Amygdala (tissue), 56 donors: ENCODE data around the gene CHRNA9.
A peak's percentile ranks its signal among the peaks of the same experiment; 100 is the strongest.

ENCODE experiments used
- DNase-seq, 56 donors: peaks; one replicate each; lab custom pipeline; 2025; lab: John Stamatoyannopoulos, UW

CHRNA9 gene

DNA sequence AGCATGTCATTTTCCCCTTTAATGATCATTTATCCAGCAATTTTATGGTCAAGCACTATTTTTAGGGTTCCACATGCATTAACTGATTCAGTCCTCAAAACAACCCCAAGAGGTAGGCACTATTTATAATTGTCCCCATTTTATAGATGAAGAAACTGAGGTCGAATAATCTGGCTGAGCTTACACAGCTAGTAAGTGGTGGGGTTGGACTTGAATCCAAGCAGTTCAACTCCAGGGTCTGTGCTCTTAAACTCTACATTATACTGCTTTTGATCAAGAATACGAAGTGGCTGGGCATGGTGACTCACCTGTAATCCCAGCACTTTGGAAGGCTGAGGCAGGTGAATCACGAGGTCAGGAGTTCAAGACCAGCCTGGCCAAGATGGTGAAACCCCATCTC, 3.2 kb upstream of the CHRNA9 start:
- DNase-seq, result no peak

DNA sequence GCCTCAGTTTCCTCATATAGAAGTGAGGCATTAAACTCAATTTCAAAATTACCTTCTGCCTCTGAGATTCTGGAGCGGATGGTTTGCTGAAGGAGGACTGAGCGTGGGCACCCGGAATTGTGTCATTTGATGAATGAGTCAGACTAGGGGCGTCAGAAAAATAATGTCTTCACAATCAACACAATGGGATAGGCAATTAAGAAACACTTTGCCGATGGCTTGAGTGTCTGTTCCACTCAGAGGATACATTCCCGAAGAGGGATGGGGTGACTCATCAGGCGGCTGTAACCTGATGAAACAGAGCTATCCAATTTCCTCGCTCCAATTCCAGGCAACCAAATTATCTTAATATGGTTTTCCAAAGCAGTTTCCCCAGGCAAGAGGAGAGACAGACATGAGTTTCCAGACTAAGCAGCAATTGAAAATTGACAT, 1.2 kb upstream of the CHRNA9 start:
- DNase-seq, result peak in 13 of 56 donors; percentile 6 to 51 (median 18)

DNA sequence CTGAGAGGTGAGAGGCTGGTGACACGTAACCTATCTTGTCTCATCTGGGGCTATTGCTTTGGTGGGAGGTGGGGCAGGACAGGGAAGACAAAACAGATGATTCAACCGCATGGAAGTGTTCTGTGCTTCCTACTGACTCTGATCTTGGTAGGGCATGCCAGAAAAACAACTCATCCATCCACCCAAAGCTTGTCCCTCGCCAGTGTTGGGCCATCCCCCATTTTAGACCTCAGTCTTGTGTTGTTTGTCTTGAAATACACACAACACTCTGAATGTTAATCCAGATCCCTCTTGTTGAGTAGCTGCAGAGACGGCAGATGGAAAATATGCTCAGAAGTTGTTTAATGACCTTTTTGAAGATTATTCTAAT, 377 bp downstream of the CHRNA9 start:
- no peak for DNase-seq

DNA sequence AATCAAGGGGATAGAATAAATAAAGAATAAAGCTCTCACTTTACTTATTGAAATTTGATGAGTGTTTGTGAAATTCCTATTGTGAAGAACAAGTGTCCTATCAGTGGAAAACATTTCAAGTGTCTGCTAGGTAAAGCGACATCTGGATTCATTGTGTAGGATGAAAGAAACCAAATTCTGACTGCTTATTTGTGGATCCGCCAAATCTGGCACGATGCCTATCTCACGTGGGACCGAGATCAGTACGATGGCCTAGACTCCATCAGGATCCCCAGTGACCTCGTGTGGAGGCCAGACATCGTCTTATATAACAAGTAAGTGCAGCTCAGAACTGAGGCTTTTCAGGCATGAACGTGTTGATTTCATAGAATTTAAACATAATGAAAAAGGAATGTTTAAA, 1.9 kb downstream of the CHRNA9 start:
- DNase-seq, result no peak

DNA sequence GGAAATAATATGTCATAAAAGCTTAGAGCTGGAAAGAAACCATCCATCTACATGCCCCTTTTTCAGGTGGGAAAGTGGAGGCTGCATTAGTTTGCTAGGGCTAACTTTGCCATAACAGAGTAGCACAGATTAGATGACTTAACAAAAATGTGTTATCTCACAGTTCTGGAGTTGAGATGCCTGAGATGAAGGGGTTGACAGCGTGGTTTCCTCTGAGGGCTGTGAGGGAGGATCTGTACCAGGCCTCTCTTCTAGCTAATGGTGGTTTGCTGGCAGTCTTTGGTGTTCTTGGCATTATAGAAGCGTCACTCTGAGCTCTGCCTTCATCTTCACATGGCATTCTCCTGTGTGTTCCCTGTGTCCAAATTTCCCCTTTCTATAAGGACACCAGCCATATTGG, 2.4 kb downstream of the CHRNA9 start:
- DNase-seq, result no peak

DNA sequence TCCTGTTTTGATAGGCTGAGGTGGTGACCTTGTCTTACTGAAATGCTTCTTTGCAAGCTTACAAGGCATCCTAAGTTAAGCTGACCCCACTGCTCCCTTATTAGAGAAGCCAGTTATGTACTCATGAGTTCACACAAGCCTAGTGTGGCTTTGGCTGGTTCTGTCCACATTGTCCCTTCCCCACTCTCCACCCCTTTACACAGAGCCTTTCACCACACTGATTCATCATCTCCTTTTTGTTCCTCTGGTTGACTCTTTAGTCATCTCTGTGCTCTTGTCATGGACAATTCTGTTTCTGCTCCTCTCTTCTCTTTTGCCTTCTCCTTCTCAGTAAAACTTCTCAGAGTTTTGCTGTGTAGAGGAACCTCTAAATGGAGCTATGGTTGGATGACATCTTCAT, 4.9 kb downstream of the CHRNA9 start:
- no peak for DNase-seq

DNA sequence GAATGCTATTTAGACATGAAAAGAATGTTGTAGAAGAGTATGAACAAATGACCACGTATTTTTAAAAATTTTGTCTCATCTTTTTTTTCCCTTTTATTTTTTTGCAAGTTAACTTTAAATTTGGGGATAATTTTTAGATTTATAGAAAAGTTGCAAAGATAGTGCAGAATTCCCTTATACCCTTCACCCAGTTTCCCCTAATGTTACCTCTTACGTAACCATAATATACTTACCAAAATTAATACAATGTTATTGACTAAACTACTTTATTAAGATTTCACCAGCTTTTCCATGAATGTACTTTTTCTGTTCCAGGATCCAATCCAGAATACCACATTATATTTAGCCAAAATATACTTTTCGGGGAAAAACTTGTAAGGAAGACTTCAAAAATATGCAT, 12.3 kb downstream of the CHRNA9 start:
- no peak for DNase-seq

DNA sequence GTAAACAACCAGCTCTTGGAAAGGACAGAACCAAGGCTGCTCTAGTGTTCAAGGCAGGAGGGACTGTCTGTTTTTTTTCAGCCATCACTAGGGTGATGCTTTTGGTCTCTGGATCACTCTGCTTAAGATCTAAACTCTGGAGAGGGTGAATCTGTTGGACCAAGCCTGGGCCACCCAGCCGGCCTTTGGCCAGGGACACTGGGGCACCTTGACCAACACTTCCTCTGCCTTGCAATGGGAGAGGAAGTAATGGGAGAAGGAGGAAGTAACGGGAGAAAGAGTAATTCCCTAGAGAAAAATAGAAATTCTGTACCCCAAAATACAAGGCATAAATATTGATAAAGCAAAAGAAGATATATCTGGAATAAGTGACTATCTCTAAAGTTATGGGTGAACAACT, 12.9 kb downstream of the CHRNA9 start:
- no peak for DNase-seq

DNA sequence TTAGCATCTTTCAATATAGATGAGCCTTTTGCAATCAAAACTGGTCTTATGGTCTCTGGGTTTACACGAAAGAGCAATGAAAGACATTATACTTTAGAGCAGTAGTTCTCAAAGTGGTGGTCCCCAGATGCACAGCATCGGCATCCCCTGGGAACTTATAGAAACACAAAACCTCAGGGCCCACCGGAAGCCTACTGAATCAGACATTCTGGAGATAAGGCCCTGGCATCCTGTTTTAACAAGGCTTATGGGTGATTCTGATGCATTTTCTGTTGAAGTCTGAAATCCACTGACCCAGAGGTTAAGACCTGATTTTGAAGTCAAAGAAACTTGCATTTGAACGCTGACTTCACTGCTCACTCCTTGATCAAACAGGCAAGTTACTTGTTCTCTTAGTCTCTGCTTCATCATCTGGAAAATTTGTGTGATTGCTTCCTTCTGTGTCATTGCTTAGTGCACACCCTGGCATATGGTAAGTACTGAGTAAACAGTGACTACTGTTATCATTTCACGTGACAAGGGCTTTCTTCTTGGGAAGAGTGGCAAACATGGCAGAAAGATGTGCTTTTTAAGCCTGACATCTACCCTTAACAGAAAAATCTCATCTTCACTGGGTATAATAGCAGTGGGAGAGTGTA, 14.5 kb downstream of the CHRNA9 start:
- DNase-seq, result no peak

DNA sequence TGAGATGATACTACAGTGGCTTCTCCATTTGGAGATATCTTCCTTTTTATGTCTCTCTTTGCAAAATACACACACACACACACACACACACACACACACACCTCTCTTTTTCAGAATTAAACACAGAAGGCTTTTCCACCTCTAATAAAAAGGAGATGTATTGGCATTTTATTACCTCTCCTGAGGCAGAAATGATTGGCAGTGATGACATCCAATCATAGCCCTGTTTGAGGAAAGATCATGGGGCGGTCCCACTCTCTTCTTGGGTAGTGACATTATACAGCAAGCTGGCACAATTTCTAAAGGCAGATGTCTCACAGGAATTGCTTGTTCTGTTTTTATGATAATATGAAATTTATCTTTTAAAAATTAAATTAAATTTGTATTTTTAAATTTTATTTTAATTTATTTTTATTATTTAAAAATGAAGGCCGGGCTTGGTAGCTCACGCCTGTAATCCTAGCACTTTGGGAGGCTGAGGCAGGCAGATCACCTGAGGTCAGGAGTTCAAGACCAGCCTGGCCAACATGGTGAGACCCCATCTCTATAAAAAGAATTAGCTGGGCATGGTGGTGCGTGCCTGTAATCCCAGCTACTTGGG, 15.6 kb downstream of the CHRNA9 start:
- DNase-seq, result no peak

DNA sequence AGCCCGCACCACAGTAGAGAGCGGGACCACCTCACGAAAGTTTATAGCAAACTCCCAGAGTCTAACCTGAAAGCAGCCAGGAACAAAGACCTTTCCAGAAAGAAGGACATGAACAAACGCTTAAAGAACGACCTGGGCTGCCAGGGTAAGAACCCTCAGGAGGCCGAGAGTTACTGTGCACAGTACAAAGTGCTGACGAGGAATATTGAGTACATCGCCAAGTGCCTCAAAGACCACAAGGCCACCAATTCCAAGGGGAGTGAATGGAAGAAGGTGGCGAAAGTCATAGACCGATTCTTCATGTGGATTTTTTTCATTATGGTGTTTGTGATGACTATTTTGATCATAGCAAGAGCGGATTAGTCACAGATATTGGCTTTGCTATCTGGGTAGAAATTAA, 19.0 kb downstream of the CHRNA9 start:
- no peak for DNase-seq

DNA sequence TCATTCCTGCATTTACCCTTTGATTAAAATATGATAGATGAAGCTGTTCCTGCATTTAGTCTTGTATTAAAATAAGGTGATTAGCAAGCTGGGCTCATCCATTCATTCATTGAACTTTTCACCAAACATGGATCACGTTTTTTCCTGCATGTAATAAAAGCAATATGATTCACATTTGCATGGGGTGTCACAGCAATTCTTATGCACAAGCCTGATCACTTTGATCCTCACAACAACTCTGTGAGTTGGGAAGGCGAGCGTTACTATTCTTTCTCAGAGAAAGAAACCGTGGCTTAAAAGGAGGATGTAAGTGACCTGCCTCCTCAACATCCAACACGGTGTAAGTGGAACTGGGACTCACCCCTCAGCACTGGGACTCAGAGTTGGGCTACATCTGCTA, 20.0 kb downstream of the CHRNA9 start:
- DNase-seq, result no peak

DNA sequence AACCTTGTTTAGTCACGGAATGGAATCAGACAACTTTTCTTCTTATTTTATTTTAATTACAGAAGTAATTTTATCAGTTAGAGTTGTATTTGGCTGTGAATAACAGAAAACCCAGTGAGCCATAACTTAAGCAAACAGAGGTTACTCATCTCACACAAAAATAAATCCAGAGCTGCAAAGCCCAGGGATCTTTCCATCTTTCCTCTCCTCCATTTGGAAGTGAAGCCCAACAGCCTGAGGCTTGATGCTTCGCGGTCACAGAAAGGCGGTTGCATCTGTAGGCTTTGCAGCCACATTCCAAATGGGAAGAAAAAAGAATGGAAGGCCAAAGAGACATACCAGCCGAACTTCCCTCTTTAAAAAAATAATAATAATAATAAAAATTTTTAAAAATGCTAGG, 22.6 kb downstream of the CHRNA9 start:
- DNase-seq, result no peak

DNA sequence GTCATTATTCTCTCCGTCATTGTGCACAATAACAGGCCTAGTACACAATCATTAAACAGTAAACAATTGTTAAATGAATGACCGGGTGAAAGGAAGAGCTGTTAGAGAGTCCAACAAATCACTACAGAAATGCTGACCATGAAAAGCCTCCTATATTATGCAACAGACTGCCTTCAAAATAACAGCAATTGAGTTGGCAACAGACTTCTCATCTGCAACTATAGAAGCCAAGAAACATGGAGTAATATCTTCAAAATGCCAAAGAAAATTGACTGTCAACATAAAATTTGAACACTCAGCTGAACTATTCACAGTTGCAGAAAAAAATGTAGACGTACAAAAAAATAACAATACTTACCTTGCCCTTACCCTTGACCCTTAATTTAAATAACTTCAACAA, 26.2 kb downstream of the CHRNA9 start:
- DNase-seq, result no peak

DNA sequence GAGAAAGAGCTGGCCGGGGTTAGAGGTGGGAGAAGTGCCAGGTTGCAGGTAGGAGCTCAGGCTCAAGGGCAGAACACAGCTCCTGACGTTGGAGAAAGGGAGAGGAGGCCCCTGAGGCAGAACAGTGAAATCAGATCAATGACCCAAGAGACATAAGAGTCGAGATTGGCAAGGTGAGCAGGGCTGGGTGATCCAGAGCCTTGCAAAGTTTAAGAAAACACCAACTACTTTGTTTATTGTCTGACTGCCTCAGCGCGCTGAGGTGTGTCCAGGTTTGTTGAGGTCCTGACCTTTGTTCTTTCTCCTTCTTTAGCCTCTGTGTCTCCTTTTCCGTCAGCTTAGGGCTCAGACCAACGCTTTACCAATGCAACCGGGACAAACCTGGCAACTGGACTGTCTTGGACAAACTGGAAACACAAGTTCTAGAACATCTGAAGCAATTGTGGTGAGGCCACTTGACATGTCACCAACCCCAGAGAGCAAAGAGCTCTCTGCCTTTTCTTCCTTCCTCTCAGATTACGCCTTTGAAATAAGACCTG, 28.3 kb downstream of the CHRNA9 start:
- no peak for DNase-seq

DNA sequence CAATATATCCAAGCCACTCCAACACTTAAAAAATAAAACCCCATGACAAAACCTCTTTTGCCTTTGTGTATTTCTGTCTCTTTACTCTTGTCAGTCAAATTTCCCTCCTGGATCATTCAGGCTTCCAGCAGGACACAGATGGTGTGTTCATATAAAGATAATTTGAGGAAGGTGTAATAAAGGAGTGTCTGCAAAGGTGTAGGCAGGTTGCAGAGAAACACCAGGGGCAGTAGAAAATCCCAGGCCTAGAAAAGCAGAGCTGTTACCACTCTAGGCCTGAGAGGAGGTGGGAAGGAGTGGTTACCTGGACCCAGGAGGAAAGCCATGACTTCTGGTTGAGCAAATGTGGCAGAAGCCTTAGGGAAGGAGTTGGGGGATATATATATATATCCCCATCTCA, 28.8 kb downstream of the CHRNA9 start:
- no peak for DNase-seq

DNA sequence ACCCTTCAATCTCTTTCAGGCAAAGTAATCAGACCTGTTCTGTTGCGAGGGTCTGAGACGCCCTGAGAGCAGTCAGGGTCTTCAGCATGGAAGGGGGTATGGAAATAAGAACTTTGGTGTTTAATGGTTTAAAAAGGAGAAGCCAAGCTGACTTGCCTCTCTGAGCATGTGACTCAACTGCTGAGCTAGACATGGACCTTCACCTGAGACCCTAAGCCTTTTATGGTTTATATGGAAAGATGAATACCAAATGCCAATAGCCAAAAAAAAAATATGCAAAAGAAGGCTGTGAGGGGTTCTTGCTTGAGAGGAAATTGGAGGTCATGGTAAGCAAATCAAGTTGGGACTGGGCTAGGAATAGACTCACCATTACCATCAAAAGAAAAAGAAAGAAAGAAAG, 30.6 kb downstream of the CHRNA9 start:
- DNase-seq, result no peak

DNA sequence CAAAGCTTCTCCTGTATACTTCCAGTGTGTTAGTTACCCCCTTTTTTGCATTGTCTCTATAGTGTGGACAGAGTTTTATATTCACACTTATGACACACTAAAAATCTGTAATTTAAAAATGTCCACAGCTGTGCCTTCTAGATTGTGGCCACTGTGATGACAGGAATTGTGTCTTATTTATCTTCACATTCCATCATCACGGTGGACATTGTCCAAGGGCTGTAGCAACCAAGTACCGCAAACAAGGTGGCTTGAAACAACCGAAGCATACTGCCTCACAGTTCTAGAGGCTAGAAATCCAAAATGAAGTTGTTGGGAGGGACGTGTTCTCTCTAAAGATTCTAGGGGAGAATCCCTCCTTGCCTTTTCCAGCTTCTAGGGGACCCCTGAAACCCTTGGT, 32.3 kb downstream of the CHRNA9 start:
- DNase-seq, result no peak

DNA sequence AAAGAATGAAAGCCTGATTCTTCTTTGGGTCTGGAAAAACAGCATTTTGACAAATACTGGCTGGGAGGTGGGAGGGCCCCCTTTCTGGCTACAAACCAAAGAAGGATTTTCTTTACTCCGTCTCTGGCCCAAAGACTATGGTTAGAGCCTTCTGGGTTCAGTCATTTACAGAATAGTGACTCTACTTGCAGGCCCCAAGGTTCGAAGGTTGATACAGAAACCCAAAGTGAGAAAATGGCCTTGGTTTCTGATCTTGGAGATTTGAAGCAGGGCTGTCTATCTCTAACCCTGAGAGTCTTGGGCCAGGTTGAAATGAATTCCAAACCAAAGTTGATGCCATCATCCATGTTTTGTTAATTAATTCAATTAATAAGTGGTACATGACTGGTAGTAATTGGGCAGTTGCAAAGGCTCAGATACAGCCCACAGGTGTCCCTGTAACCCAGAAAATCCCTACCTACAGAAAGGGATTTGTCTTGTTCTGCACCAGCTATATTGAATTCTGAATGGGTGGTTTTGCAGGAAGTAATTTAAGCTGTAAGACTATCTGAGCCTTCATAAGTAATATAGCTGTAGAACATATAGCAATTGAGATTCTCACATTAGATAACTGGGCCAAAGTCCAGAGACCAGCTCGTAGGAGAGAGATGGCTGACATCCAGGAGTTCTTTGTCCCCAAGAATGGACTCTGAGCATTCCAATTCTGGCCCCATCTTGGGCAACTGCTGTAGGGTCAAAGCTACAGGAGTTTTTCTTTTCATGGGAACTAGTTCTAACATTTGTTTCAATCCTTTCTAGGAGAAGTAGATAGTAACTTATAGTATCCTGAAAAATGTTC, 34.5 kb downstream of the CHRNA9 start:
- no peak for DNase-seq

DNA sequence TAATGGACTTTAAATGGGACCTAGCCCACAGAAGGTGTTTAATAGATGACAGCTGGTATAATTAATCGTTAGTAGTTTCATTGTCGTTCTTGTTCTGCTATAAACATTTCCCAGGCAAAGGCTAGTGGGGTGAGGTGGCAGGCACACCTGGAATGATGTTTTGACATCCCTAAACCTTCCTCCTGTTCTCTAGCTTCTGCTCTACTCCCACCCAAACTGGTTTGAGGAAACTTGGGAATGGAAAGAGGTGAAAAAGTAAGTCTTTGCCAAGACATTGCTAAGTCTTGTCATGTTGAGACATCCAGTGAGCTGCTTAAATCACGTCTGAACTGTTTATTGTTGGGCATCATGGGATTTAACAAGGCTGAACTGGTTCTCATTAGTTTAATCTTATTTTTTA, 37.5 kb downstream of the CHRNA9 start:
- DNase-seq, result no peak

DNA sequence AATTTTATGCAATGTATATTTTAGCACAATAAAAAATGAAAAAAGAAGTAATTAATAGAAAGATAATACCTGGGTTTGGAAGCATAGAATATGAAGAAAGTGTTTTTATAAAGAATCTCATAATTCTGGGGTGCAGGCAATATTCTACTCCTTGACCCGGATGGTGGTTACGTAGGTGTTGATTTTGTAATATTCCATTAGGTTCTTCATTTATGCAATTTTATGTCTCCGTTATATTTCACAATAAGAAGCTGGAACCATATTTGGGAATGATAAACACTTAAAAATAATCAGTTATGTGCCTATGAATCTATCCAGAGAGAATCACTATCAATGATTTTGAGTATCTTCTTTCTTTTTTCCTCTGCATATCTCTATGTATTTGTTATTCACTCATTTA, 38.5 kb downstream of the CHRNA9 start:
- DNase-seq, result no peak

DNA sequence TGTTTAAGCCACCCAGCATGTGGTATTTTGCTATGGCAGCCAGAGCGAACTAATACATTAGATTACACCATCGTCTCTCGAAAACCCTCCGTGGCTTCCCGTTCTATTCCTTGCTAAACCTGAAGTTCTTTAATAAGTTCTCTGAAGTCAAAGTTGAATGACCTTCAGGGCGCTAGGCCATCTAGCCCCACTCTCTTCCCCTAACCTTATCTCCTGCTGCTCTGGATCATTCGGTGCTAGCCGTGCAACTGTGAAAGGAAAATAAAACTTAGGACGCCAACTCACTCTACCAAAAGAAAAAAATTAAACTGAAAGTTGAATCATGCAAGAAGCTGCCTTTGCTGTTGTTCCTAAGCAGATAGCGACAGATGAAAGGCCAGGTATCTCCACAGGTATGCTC, 40.0 kb downstream of the CHRNA9 start:
- no peak for DNase-seq
